ENCODE measurements around the gene MAP1S.

Gene MAP1S

GRCh38 chr19:17692566-17692965 lies 26.7 kb upstream of the MAP1S start:
- no peak for DNase-seq (ENCODE audit: low read depth in 2 of 2)

GRCh38 chr19:17695198-17695597 lies 24.1 kb upstream of the MAP1S start:
- DNase-seq (ENCODE audit: low read depth in 2 of 2), result no peak

- peak; percentile 41 to 48 for DNase-seq (ENCODE audit: low read depth in 2 of 2)
These were observed 15.3 kb upstream of the MAP1S start for GRCh38 chr19:17703824-17704463.

- no peak for DNase-seq (ENCODE audit: low read depth in 2 of 2)
These were observed 12.5 kb upstream of the MAP1S start for GRCh38 chr19:17706750-17707181.

GRCh38 chr19:17711851-17712250 lies 7.4 kb upstream of the MAP1S start:
- no peak for DNase-seq (ENCODE audit: low read depth in 2 of 2)

- no peak for DNase-seq (ENCODE audit: low read depth in 2 of 2)
These were observed 2.9 kb upstream of the MAP1S start for GRCh38 chr19:17716309-17716929.

DNA sequence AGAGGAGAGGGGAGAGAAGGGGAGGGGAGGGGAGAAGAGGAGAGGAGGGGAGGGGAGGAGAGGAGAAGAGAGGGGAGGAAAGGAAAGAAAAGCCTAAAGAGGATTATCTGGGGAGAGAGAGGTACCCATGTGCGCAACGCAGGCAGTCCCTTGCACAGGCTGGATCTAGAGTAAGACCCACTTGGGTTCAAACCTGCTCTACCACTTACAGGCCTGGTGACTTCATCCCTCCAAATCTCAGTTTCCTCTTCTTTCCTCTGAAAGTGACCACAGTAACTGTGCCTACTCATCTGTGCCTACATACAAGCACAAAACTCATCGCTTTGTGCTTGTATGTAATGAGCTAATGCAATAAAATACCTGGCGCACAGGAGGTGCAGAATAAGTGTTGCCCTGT lies 732 bp upstream of the MAP1S start:
- DNase-seq (ENCODE audit: low read depth in 2 of 2), result no peak

DNA sequence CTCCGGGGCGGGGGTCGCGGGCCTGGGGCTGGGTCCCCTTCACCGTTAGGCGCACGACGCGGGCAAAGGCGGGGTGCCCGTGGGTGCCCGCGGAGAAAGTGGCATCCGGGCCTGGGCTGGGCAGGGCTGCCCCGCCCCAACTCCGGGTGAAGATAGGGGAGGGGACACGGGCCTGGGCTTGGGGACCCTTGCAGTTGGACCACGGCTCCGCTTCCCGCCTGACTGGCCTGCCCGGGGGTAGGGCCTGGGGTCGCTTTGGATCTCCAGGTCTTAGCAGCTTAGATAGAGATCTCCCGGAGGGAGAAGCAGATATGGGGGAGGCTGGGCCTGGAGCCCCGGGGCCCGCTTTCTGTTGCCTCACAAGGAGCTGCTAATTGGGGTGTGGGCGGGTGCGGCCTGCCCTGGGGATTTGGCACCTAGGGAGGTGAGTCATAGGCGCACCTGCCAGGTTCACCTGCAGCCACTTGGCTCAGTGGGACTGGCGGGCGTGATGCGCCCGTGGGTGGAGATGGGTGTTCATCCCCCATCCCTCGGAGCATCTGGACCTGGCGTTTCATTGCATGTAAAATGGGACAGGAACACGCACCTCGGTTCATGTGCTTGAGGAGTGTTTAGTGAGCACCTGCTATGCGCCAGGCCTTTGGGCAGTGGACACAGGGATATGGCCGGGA lies 585 bp downstream of the MAP1S start:
- peak; percentile 37 to 47 for DNase-seq (ENCODE audit: low read depth in 2 of 2)

GRCh38 chr19:17720440-17720839 lies 1.2 kb downstream of the MAP1S start:
- no peak for DNase-seq (ENCODE audit: low read depth in 2 of 2)

DNA sequence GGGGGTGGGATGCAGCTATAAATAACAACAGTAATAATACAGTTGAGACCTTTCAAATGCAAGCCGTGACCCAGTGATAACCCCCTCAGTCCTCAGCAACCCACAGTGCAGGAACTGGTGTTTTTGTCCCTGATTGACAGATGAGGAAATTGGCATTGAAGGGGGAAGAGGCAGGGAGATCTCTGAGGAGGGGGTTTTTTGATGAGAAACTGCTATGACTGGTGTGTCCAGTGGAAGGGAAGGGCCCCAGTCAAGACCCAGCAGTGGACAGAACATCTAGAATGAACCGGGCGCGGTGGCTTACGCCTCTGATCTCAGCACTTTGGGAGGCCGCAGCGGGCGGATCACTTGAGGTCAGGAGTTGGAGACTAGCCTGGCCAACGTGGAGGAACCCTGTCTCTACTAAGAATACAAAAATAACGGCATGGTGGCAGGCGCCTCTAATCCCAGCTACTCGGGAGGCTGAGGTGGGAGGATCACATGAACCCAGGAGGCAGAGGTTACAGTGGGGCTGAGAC lies 1.9 kb downstream of the MAP1S start:
- DNase-seq (ENCODE audit: low read depth in 2 of 2), result no peak

- DNase-seq (ENCODE audit: low read depth in 2 of 2), result no peak
These were observed 2.5 kb downstream of the MAP1S start for GRCh38 chr19:17721821-17722220.

GRCh38 chr19:17722655-17723240 lies 3.5 kb downstream of the MAP1S start:
- no peak for DNase-seq (ENCODE audit: low read depth in 2 of 2)

DNA sequence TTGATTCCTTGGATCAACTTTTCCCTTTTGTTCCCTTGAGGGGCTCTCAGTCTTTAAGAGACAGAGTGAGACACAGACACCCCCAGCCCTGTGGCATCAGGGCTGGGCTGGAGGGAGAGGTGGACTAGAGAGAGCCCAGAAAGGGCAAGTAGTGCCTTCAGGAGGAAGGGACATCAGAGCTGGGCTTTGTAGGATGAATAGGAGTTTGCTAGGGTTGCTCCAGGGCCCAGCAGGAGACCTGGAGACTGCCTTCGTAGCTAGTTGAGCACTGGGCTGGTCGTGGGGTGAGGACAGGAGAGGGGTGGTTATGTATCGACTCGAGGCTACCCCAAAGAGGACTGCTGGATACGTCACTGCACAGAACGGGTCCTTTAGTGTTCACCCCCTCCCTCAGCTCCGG lies 5.4 kb downstream of the MAP1S start:
- no peak for DNase-seq (ENCODE audit: low read depth in 2 of 2)

GRCh38 chr19:17725422-17726078 lies 6.3 kb downstream of the MAP1S start:
- DNase-seq (ENCODE audit: low read depth in 2 of 2), result no peak

GRCh38 chr19:17726136-17726741 lies 7.0 kb downstream of the MAP1S start:
- DNase-seq (ENCODE audit: low read depth in 2 of 2), result no peak

DNA sequence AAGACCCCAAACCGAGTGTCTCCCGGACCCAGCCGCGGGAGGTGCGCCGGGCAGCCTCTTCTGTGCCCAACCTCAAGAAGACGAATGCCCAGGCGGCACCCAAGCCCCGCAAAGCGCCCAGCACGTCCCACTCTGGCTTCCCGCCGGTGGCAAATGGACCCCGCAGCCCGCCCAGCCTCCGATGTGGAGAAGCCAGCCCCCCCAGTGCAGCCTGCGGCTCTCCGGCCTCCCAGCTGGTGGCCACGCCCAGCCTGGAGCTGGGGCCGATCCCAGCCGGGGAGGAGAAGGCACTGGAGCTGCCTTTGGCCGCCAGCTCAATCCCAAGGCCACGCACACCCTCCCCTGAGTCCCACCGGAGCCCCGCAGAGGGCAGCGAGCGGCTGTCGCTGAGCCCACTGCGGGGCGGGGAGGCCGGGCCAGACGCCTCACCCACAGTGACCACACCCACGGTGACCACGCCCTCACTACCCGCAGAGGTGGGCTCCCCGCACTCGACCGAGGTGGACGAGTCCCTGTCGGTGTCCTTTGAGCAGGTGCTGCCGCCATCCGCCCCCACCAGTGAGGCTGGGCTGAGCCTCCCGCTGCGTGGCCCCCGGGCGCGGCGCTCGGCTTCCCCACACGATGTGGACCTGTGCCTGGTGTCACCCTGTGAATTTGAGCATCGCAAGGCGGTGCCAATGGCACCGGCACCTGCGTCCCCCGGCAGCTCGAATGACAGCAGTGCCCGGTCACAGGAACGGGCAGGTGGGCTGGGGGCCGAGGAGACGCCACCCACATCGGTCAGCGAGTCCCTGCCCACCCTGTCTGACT lies 7.9 kb downstream of the MAP1S start:
- no peak for DNase-seq (ENCODE audit: low read depth in 2 of 2)

GRCh38 chr19:17727843-17728242 lies 8.6 kb downstream of the MAP1S start:
- no peak for DNase-seq (ENCODE audit: low read depth in 2 of 2)

- no peak for DNase-seq (ENCODE audit: low read depth in 2 of 2)
These were observed 13.8 kb downstream of the MAP1S start for GRCh38 chr19:17733127-17733526.

DNA sequence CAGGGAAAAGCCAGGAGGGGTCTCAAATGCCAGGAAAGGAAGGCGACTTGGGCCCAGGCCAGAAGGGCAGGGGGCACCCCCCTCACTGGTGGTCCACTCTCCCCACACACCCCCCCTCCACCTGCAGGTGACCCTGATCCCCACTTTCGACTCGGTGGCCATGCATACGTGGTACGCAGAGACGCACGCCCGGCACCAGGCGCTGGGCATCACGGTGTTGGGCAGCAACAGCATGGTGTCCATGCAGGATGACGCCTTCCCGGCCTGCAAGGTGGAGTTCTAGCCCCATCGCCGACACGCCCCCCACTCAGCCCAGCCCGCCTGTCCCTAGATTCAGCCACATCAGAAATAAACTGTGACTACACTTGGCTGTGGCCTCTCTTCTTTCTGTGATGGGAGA lies 14.9 kb downstream of the MAP1S start:
- no peak for DNase-seq (ENCODE audit: low read depth in 2 of 2)

- no peak for DNase-seq (ENCODE audit: low read depth in 2 of 2)
These were observed 16.1 kb downstream of the MAP1S start for GRCh38 chr19:17735410-17735809.

DNA sequence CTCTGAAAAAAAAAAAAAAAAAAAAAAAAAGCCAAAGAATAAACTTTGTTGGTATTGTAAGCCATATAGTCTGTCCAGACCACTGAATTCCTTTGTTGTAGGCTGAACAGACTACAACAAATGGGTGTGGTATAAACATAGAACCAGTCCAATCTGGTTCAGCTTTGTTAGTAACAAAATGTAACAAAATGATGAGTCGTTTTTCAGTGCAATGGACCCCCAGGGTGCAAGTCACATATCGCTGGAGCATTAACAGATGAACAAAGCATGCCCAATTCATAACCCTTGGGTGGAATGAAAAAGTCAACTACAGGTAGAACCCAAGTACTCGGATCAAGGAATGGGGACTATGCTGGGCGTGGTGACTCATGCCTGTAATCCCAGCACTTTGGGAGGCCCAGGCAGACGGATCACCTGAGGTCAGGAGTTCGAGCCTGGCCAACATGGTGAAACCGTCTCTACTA lies 18.4 kb downstream of the MAP1S start:
- DNase-seq (ENCODE audit: low read depth in 2 of 2), result no peak
